ENCODE results near the gene WAPL.

WAPL gene

DNA sequence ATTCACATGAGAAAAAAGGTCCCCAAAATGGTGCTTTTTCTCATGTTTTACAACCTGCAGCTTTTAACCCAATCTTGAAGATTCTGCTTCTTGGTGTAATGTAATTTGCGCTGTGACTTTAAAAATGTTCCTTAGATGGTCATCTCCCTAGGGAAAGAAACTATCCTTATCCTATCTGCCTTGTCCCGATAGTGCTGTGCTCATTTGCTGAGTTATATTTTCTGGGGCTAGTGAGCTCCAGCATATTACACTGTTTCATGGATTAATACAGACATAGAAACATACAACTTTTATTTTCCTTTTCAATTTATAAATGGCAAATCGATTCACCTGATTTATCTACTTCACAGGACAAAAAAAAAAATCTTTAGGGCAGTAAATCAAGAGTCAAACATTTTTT is 2.8 kb downstream of the WAPL start:
- Histone ChIP-seq H3K36me3 (ENCODE audit: control insufficient read depth, insufficient read depth, low read length) (no peaks in the 10 kb centered on the region), H3K4me1 (ENCODE audit: control insufficient read depth, insufficient read depth, low read length) (peaks cover 13% of the 10 kb centered on the region), H3K9me3 (ENCODE audit: control insufficient read depth, low read length) (no peaks in the 10 kb centered on the region), H3K27me3 (ENCODE audit: control insufficient read depth, insufficient read depth, low read length) (no peaks in the 10 kb centered on the region), H3K4me3 (ENCODE audit: low read length) (no peak overlapping the region), H3K9ac (ENCODE audit: low read length) (no peak overlapping the region)

DNA sequence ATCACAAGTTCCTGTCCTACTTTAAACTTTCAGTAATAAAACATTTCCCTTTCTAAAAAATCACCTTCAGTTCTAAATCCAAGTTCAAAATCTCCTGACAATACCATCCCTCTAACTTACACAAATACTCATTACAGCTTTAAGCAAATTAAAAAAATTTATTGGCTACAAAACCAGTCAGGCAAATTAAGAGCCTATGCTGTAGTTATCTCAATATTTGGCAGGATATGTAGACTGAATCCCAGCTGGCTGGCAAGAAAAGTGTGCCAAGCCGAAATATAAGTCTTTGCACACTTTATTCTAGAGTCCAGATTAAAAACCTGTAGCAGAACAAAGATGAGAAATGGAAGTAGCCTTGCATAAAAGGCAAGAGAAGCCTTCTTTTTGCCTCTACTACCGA is 9.5 kb downstream of the WAPL start:
- H3K9me3 ChIP-seq (ENCODE audit: control insufficient read depth, low read length), result no peaks in the 10 kb centered on the region
- no peak overlapping the region for H3K4me3 ChIP-seq (ENCODE audit: low read length)
- no peaks in the 10 kb centered on the region for H3K27me3 ChIP-seq (ENCODE audit: control insufficient read depth, insufficient read depth, low read length)
- peaks cover 17% of the 10 kb centered on the region for H3K4me1 ChIP-seq (ENCODE audit: control insufficient read depth, insufficient read depth, low read length)
- no peak overlapping the region for H3K9ac ChIP-seq (ENCODE audit: low read length)
- peaks cover 4% of the 10 kb centered on the region for H3K36me3 ChIP-seq (ENCODE audit: control insufficient read depth, insufficient read depth, low read length)

- Histone ChIP-seq H3K9ac (ENCODE audit: low read length) (no peak overlapping the region), H3K36me3 (ENCODE audit: control insufficient read depth, insufficient read depth, low read length) (peaks cover 4% of the 10 kb centered on the region), H3K27me3 (ENCODE audit: control insufficient read depth, insufficient read depth, low read length) (no peaks in the 10 kb centered on the region), H3K4me3 (ENCODE audit: low read length) (no peak overlapping the region), H3K9me3 (ENCODE audit: control insufficient read depth, low read length) (no peaks in the 10 kb centered on the region), H3K4me1 (ENCODE audit: control insufficient read depth, insufficient read depth, low read length) (peaks cover 17% of the 10 kb centered on the region)
Observed at GRCh38 chr10:86511027-86511865, 10.3 kb downstream of the WAPL start.

GRCh38 chr10:86509145-86509544 is 12.4 kb downstream of the WAPL start:
- Histone ChIP-seq H3K9ac (ENCODE audit: low read length) (no peak overlapping the region), H3K36me3 (ENCODE audit: control insufficient read depth, insufficient read depth, low read length) (peaks cover 4% of the 10 kb centered on the region), H3K4me3 (ENCODE audit: low read length) (no peak overlapping the region), H3K27me3 (ENCODE audit: control insufficient read depth, insufficient read depth, low read length) (no peaks in the 10 kb centered on the region), H3K4me1 (ENCODE audit: control insufficient read depth, insufficient read depth, low read length) (peaks cover 11% of the 10 kb centered on the region), H3K9me3 (ENCODE audit: control insufficient read depth, low read length) (no peaks in the 10 kb centered on the region)

GRCh38 chr10:86508217-86508616 is 13.4 kb downstream of the WAPL start:
- Histone ChIP-seq H3K9me3 (ENCODE audit: control insufficient read depth, low read length) (no peaks in the 10 kb centered on the region), H3K4me3 (ENCODE audit: low read length) (no peak overlapping the region), H3K27me3 (ENCODE audit: control insufficient read depth, insufficient read depth, low read length) (no peaks in the 10 kb centered on the region), H3K4me1 (ENCODE audit: control insufficient read depth, insufficient read depth, low read length) (peaks cover 11% of the 10 kb centered on the region), H3K36me3 (ENCODE audit: control insufficient read depth, insufficient read depth, low read length) (peaks cover 4% of the 10 kb centered on the region), H3K9ac (ENCODE audit: low read length) (no peak overlapping the region)

DNA sequence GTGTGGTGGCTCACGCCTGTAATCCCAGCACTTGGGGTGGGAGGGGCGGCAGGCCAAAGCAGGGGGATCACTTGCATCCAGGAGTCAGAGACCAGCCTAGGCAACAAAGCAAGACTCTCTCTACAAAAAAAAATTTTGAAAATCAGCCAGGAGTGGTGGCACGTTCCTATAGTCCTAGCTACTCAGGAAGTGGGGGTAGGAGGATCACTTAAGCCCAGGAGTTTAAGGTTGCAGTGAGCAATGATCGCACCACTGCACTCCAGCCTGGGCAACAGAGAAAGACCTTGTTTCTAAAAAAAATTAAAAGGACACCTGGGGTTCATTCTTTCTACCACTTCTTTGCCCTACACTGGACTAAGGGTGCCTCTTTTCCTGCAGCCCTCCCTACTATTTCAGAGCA is 15.1 kb downstream of the WAPL start:
- no peak overlapping the region for H3K9ac ChIP-seq (ENCODE audit: low read length)
- H3K4me1 ChIP-seq (ENCODE audit: control insufficient read depth, insufficient read depth, low read length), result no peaks in the 10 kb centered on the region
- H3K36me3 ChIP-seq (ENCODE audit: control insufficient read depth, insufficient read depth, low read length), result peaks cover 4% of the 10 kb centered on the region
- no peaks in the 10 kb centered on the region for H3K27me3 ChIP-seq (ENCODE audit: control insufficient read depth, insufficient read depth, low read length)
- no peaks in the 10 kb centered on the region for H3K9me3 ChIP-seq (ENCODE audit: control insufficient read depth, low read length)
- no peak overlapping the region for H3K4me3 ChIP-seq (ENCODE audit: low read length)

GRCh38 chr10:86506062-86506461 is 15.5 kb downstream of the WAPL start:
- Histone ChIP-seq H3K4me3 (ENCODE audit: low read length) (no peak overlapping the region), H3K4me1 (ENCODE audit: control insufficient read depth, insufficient read depth, low read length) (no peaks in the 10 kb centered on the region), H3K9ac (ENCODE audit: low read length) (no peak overlapping the region), H3K9me3 (ENCODE audit: control insufficient read depth, low read length) (no peaks in the 10 kb centered on the region), H3K36me3 (ENCODE audit: control insufficient read depth, insufficient read depth, low read length) (peaks cover 4% of the 10 kb centered on the region), H3K27me3 (ENCODE audit: control insufficient read depth, insufficient read depth, low read length) (no peaks in the 10 kb centered on the region)

- Histone ChIP-seq H3K4me1 (ENCODE audit: control insufficient read depth, insufficient read depth, low read length) (no peaks in the 10 kb centered on the region), H3K4me3 (ENCODE audit: low read length) (no peak overlapping the region)
Observed at GRCh38 chr10:86504510-86504909, 17.1 kb downstream of the WAPL start.

DNA sequence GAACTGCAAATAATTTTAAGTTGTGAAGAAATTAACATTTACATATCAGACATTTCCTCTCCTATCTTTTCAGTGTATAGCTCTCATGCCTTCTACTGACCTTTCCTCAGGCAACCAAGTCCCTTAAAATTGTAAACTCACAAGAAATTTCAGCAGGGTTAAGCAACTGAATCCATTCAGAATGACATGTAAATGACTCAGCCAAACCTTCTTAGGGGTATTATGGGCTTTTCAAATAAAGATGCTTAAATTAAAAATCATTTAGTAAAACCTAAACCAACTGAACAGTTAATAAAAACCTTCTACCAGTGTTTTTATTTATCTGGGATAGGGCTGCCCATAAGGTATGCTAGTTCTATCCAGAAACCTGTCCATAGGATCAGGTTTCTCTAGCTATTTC is 20.7 kb downstream of the WAPL start:
- H3K4me3 ChIP-seq (ENCODE audit: low read length), result no peak overlapping the region
- H3K4me1 ChIP-seq (ENCODE audit: control insufficient read depth, insufficient read depth, low read length), result peaks cover 11% of the 10 kb centered on the region
- H3K27me3 ChIP-seq (ENCODE audit: control insufficient read depth, insufficient read depth, low read length), result no peaks in the 10 kb centered on the region
- no peaks in the 10 kb centered on the region for H3K36me3 ChIP-seq (ENCODE audit: control insufficient read depth, insufficient read depth, low read length)
- no peaks in the 10 kb centered on the region for H3K9me3 ChIP-seq (ENCODE audit: control insufficient read depth, low read length)
- no peak overlapping the region for H3K9ac ChIP-seq (ENCODE audit: low read length)

More at GRCh38 chr10:86504510-86504909, 17.1 kb downstream of the WAPL start:
- Histone ChIP-seq H3K9me3 (ENCODE audit: control insufficient read depth, low read length) (no peaks in the 10 kb centered on the region), H3K36me3 (ENCODE audit: control insufficient read depth, insufficient read depth, low read length) (peaks cover 4% of the 10 kb centered on the region), H3K27me3 (ENCODE audit: control insufficient read depth, insufficient read depth, low read length) (no peaks in the 10 kb centered on the region), H3K9ac (ENCODE audit: low read length) (no peak overlapping the region)

- Histone ChIP-seq H3K4me3 (ENCODE audit: low read length) (no peak overlapping the region), H3K4me1 (ENCODE audit: control insufficient read depth, insufficient read depth, low read length) (peaks cover 11% of the 10 kb centered on the region), H3K36me3 (ENCODE audit: control insufficient read depth, insufficient read depth, low read length) (no peaks in the 10 kb centered on the region), H3K27me3 (ENCODE audit: control insufficient read depth, insufficient read depth, low read length) (no peaks in the 10 kb centered on the region), H3K9ac (ENCODE audit: low read length) (no peak overlapping the region), H3K9me3 (ENCODE audit: control insufficient read depth, low read length) (no peaks in the 10 kb centered on the region)
Observed at GRCh38 chr10:86498598-86498997, 23.0 kb downstream of the WAPL start.

DNA sequence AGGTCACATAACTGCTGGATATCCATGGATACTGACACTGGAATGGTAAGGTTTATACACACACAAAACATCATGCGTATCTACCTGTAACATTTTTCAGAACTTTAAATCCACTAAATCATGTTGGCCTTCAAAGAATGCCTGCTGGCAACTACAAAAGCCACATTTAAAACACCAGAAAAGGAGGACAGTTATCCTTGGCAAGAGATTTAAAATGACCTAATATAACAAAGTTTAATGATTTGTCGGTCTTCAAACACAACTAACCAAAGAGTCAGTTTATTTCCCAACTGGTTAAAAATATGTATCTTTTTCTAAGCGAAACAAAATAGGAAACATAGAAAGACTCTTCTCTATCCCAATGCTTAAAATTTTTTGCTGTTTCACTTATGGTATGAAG is 24.0 kb downstream of the WAPL start:
- Histone ChIP-seq H3K4me1 (ENCODE audit: control insufficient read depth, insufficient read depth, low read length) (peaks cover 11% of the 10 kb centered on the region), H3K4me3 (ENCODE audit: low read length) (no peak overlapping the region), H3K36me3 (ENCODE audit: control insufficient read depth, insufficient read depth, low read length) (no peaks in the 10 kb centered on the region)

GRCh38 chr10:86489960-86490612 is 31.5 kb downstream of the WAPL start:
- H3K4me3 ChIP-seq (ENCODE audit: low read length), result no peak overlapping the region
- no peak overlapping the region for H3K9ac ChIP-seq (ENCODE audit: low read length)
- H3K36me3 ChIP-seq (ENCODE audit: control insufficient read depth, insufficient read depth, low read length), result no peaks in the 10 kb centered on the region
- no peaks in the 10 kb centered on the region for H3K27me3 ChIP-seq (ENCODE audit: control insufficient read depth, insufficient read depth, low read length)
- H3K4me1 ChIP-seq (ENCODE audit: control insufficient read depth, insufficient read depth, low read length), result no peaks in the 10 kb centered on the region
- no peaks in the 10 kb centered on the region for H3K9me3 ChIP-seq (ENCODE audit: control insufficient read depth, low read length)

More for the DNA sequence above, 24.0 kb downstream of the WAPL start:
- Histone ChIP-seq H3K9me3 (ENCODE audit: control insufficient read depth, low read length) (no peaks in the 10 kb centered on the region), H3K27me3 (ENCODE audit: control insufficient read depth, insufficient read depth, low read length) (no peaks in the 10 kb centered on the region), H3K9ac (ENCODE audit: low read length) (no peak overlapping the region)

All from mucosa of stomach (tissue), 1 donor.